ENCODE measurements around the gene FPGS.
"Not testable (repeated sequence)": the region's sequence is repeated elsewhere in the genome, so short reads cannot be mapped to it uniquely, and the experiment has no call there.

DNA sequence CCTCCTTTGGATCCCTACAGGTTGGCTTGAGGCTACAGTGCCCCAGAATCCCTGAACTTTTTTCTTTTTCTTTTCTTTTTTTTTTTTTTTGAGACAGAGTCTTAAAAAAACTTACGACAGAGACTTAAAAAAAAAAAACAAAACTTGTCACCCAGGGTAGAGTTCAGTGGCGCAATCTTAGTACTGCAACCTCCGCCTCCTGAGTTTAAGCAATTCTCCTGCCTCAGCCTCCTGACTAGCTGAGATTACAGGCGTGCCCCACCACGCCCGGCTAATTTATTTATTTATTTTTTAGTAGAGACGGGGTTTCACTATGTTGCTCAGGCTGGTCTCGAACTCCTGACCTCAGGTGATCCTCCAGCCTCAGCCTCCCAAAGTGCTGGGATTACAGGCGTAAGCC is 21.8 kb upstream of the FPGS start:
- TF ChIP-seq, protein P1, sequence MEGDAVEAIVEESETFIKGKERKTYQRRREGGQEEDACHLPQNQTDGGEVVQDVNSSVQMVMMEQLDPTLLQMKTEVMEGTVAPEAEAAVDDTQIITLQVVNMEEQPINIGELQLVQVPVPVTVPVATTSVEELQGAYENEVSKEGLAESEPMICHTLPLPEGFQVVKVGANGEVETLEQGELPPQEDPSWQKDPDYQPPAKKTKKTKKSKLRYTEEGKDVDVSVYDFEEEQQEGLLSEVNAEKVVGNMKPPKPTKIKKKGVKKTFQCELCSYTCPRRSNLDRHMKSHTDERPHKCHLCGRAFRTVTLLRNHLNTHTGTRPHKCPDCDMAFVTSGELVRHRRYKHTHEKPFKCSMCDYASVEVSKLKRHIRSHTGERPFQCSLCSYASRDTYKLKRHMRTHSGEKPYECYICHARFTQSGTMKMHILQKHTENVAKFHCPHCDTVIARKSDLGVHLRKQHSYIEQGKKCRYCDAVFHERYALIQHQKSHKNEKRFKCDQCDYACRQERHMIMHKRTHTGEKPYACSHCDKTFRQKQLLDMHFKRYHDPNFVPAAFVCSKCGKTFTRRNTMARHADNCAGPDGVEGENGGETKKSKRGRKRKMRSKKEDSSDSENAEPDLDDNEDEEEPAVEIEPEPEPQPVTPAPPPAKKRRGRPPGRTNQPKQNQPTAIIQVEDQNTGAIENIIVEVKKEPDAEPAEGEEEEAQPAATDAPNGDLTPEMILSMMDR (IDR thresholded peaks at IDR 0.05 in 2 of 3, conservative IDR thresholded peaks at IDR 0.05 in 1 of 3; ENCODE audit: borderline replicate concordance in 1 of 3, insufficient read depth in 1 of 3, low read depth in 2 of 3, low read length in 2 of 3) = not testable (repeated sequence)
- TF ChIP-seq, protein P2, sequence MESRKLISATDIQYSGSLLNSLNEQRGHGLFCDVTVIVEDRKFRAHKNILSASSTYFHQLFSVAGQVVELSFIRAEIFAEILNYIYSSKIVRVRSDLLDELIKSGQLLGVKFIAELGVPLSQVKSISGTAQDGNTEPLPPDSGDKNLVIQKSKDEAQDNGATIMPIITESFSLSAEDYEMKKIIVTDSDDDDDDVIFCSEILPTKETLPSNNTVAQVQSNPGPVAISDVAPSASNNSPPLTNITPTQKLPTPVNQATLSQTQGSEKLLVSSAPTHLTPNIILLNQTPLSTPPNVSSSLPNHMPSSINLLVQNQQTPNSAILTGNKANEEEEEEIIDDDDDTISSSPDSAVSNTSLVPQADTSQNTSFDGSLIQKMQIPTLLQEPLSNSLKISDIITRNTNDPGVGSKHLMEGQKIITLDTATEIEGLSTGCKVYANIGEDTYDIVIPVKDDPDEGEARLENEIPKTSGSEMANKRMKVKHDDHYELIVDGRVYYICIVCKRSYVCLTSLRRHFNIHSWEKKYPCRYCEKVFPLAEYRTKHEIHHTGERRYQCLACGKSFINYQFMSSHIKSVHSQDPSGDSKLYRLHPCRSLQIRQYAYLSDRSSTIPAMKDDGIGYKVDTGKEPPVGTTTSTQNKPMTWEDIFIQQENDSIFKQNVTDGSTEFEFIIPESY (IDR thresholded peaks at IDR 0.05; ENCODE audit: extremely low read depth, insufficient replicate concordance, low read length) = not testable (repeated sequence)
- TF ChIP-seq, protein P3, sequence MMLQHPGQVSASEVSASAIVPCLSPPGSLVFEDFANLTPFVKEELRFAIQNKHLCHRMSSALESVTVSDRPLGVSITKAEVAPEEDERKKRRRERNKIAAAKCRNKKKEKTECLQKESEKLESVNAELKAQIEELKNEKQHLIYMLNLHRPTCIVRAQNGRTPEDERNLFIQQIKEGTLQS (IDR thresholded peaks at IDR 0.05) = not testable (repeated sequence)
